H1 (cell line): Measurements from ENCODE around the gene FANK1. TPM values are rescaled to one million over a fixed set of nuclear protein-coding genes. Genes with fewer than 3 reads are reported as not detected.

Experiments used
- FOSL1 ChIP-seq: IDR thresholded peaks from 2 replicates; pipeline ENCODE4 v1.6.1; 2011; ENCODE audit warnings: mild to moderate bottlenecking, low read depth, low read length, moderate library complexity; ENCODE audit not compliant: insufficient read depth
- HDAC2 ChIP-seq, 2 experiments: fragments of 300-600 bp in 1 of 2; sonication (generic) in 1 of 2; IDR thresholded peaks; 2 replicates each; pipeline ENCODE4 v1.6.1; 2011 to 2012; ENCODE audit warnings: low read depth in 2 of 2, low read length in 2 of 2, mild to moderate bottlenecking in 2 of 2, moderate library complexity in 2 of 2, borderline replicate concordance in 1 of 2, inconsistent platforms in 1 of 2
- SIN3A ChIP-seq, 2 experiments: IDR thresholded peaks in 1 of 2; conservative IDR thresholded peaks in 1 of 2; 2 replicates each; pipeline ENCODE4 v1.6.1; 2011 to 2012; ENCODE audit warnings: low read length in 2 of 2, improper control_type of control experiment in 1 of 2, low read depth in 1 of 2, mild to moderate bottlenecking in 1 of 2
- polyA plus RNA-seq, 7 experiments: library from polyadenylated mRNA; depleted of rRNA in 3 of 7; stranded (reverse) in 5 of 7; unstranded in 2 of 7; fragments of >200 nt in 5 of 7; fragments of 200-250 nt in 2 of 7; gene quantifications; 1 replicate in 5 of 7; 2 replicates in 1 of 7; 4 replicates in 1 of 7; pipeline versions ENCODE4 v1.2.1 to v1.2.3, GENCODE V29; 2011 to 2013; ENCODE audit warnings: missing spikeins in 2 of 7, mixed read lengths in 2 of 7
- total RNA-seq: library from RNA; stranded (reverse); fragmentation: NEBNext Ultra II Directional; extraction: Animal tissue kit (Norgen Biotek cat#: 25700); gene quantifications from 2 replicates; pipeline ENCODE4 v1.2.1, GENCODE V29; 2021
- TF ChIP-seq, protein P1 (sequence below): IDR thresholded peaks from 2 replicates; pipeline ENCODE4 v1.6.1; 2012; ENCODE audit warnings: low read length, inconsistent platforms

FANK1 gene
- total and polyA plus RNA-seq, 2 of the 8 experiments (the other 6 are each of a cell fraction or from before 2014, with no cell fraction given): 1.2 TPM; not detected in 1

DNA sequence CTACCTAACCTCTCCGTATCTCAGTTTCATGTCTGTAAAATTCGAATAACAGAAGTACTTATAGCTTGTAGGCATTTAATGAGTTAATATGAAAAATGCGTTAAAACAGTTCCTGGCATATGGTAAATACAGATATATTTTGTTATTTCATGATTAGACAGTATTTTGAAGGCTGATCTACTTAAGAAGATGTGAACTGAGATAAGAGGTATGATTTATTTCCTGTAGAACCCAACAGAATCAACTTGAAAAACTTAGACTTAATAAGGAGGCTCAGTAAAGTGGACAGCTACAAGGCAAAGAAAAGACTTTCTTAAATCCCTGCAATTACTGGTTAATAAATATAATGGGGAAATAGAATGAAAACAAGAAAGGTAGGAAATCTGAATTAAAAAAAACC lies 103.3 kb downstream of the FANK1 start (continued):
- TF ChIP-seq, protein P1, sequence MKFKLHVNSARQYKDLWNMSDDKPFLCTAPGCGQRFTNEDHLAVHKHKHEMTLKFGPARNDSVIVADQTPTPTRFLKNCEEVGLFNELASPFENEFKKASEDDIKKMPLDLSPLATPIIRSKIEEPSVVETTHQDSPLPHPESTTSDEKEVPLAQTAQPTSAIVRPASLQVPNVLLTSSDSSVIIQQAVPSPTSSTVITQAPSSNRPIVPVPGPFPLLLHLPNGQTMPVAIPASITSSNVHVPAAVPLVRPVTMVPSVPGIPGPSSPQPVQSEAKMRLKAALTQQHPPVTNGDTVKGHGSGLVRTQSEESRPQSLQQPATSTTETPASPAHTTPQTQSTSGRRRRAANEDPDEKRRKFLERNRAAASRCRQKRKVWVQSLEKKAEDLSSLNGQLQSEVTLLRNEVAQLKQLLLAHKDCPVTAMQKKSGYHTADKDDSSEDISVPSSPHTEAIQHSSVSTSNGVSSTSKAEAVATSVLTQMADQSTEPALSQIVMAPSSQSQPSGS: no peak
- TF ChIP-seq HDAC2 (IDR thresholded peaks at IDR 0.05; ENCODE audit: borderline replicate concordance in 1 of 2, low read depth in 2 of 2, low read length in 2 of 2) (no peak), FOSL1 (no peak), SIN3A (conservative IDR thresholded peaks at IDR 0.05 in 1 of 2, IDR thresholded peaks at IDR 0.05 in 1 of 2; ENCODE audit: low read depth in 1 of 2, low read length in 2 of 2) (no peak)
